Naive thymus-derived CD4-positive, alpha-beta T cell (primary cell): ENCODE results near the gene SLC7A1. TPM values are rescaled to one million over a fixed set of nuclear protein-coding genes. Genes with fewer than 3 reads are reported as not detected.
A peak's percentile ranks its signal among the peaks of the same experiment; 100 is the strongest.

Experiments used
- ATAC-seq: fragments of 150-1000 bp; cut with Tn5 transposase; 2 replicates; pipeline ENCODE4 v1.10.0; 2021; ENCODE audit warnings: mild to moderate bottlenecking, moderate library complexity
- CTCF ChIA-PET: fragments of 350-600 bp; sonication (Branson Sonifier 250); formaldehyde crosslinking; loops from one replicate; lab custom pipeline; 2021; ENCODE audit warnings: antibody characterized with exemption; lab: Charles Lee
- POLR2A ChIA-PET: fragments of 350-600 bp; sonication (Branson Sonifier 250); formaldehyde crosslinking; loops from one replicate; lab custom pipeline; 2021; ENCODE audit warnings: antibody characterized with exemption, inconsistent platforms; lab: Charles Lee
- DNase-seq, 9 donors: peaks; one replicate each; pipeline versions ENCODE4 v3.0.0 to v3.0.0-alpha.2; 2020 to 2022; ENCODE audit warnings: mixed read lengths in 1 of 9
- H3K27ac ChIP-seq: one replicate; pipeline ENCODE4 v1.7.0; 2013; ENCODE audit warnings: mild to moderate bottlenecking, low read depth, low read length, moderate library complexity
- H3K27me3 ChIP-seq, 2 donors: one replicate each; pipeline ENCODE4 v1.7.0; 2013; ENCODE audit warnings: low read length in 2 of 2, mild to moderate bottlenecking in 2 of 2, moderate library complexity in 2 of 2; ENCODE audit not compliant: control insufficient read depth in 2 of 2, insufficient read depth in 2 of 2
- H3K36me3 ChIP-seq, 3 experiments: 1 replicate in 2 of 3; 2 replicates in 1 of 3; pipeline ENCODE4 v1.7.0; 2013; ENCODE audit warnings: low read length in 3 of 3, mild to moderate bottlenecking in 3 of 3, moderate library complexity in 1 of 3; ENCODE audit not compliant: insufficient read depth in 3 of 3, control insufficient read depth in 2 of 3
- H3K4me1 ChIP-seq, 2 donors: one replicate each; pipeline ENCODE4 v1.7.0; 2013; ENCODE audit warnings: low read length in 2 of 2, mild to moderate bottlenecking in 2 of 2, moderate library complexity in 1 of 2; ENCODE audit not compliant: control insufficient read depth in 2 of 2, insufficient read depth in 2 of 2
- H3K4me3 ChIP-seq: 2 replicates; pipeline ENCODE4 v1.7.0; 2013; ENCODE audit warnings: mild to moderate bottlenecking, low read length
- H3K9me3 ChIP-seq, 3 experiments: 1 replicate in 2 of 3; 2 replicates in 1 of 3; pipeline ENCODE4 v1.7.0; 2013; ENCODE audit warnings: low read length in 3 of 3; ENCODE audit not compliant: control insufficient read depth in 2 of 3
- H3K27ac Mint-ChIP-seq, 9 donors: one replicate each; pipeline ENCODE4 v1.8.0; 2020 to 2022; ENCODE audit warnings: mixed read lengths in 9 of 9, mild to moderate bottlenecking in 8 of 9, moderate library complexity in 5 of 9, inconsistent platforms in 2 of 9
- H3K27me3 Mint-ChIP-seq, 5 donors: one replicate each; pipeline ENCODE4 v1.8.0; 2021 to 2022; ENCODE audit warnings: mixed read lengths in 5 of 5, mild to moderate bottlenecking in 1 of 5
- H3K36me3 Mint-ChIP-seq, 5 donors: one replicate each; pipeline ENCODE4 v1.8.0; 2020 to 2022; ENCODE audit warnings: mixed read lengths in 5 of 5, mild to moderate bottlenecking in 3 of 5, inconsistent platforms in 1 of 5
- H3K4me1 Mint-ChIP-seq, 7 donors: one replicate each; pipeline ENCODE4 v1.8.0; 2020 to 2022; ENCODE audit warnings: mixed read lengths in 7 of 7, mild to moderate bottlenecking in 3 of 7, inconsistent platforms in 1 of 7
- H3K4me3 Mint-ChIP-seq, 10 donors: one replicate each; pipeline ENCODE4 v1.8.0; 2020 to 2022; ENCODE audit warnings: mild to moderate bottlenecking in 10 of 10, mixed read lengths in 10 of 10, moderate library complexity in 6 of 10, inconsistent platforms in 2 of 10
- H3K9me3 Mint-ChIP-seq, 11 donors: one replicate each; pipeline ENCODE4 v1.8.0; 2020 to 2022; ENCODE audit warnings: mixed read lengths in 11 of 11, mild to moderate bottlenecking in 4 of 11, inconsistent platforms in 1 of 11, moderate library complexity in 1 of 11
- intact Hi-C, 2 donors: fragments of 100-400 bp; cut with micrococcal nuclease; formaldehyde crosslinking; loops; one replicate each; pipeline ENCODE4 v1.15.1; 2023
- polyA plus RNA-seq, 2 donors: library from polyadenylated mRNA; unstranded; fragments of 300-500 nt; fragmentation: Illumina TruSeq; gene quantifications; one replicate each; pipeline ENCODE4 v1.2.3, GENCODE V29; 2021
- total RNA-seq, 6 experiments: library from RNA in 5 of 6; stranded (reverse) in 5 of 6; gene quantifications; 1 replicate in 5 of 6; 2 replicates in 1 of 6; pipeline ENCODE4 v1.2.3 and lab custom pipeline; 2021 to 2026

SLC7A1 gene
- total and polyA plus RNA-seq, 7 experiments from 2014 or later, result 4.9 to 63.8 (median 23.1) TPM

- no peaks in the 10 kb centered on the region for H3K36me3 Mint-ChIP-seq
- Histone ChIP-seq H3K27me3 (no peaks in the 10 kb centered on the region), H3K4me3 (no peak overlapping the region), H3K9me3 (no peaks in the 10 kb centered on the region), H3K27ac (no peak overlapping the region), H3K36me3 (no peaks in the 10 kb centered on the region), H3K4me1 (no peaks in the 10 kb centered on the region)
- peaks cover 12 to 16% (median 13%) of the 10 kb centered on the region in 5 donors for H3K27me3 Mint-ChIP-seq
- DNase-seq, result no peak
- no peak overlapping the region for H3K27ac Mint-ChIP-seq
- ChIA-PET POLR2A (no interaction called here), CTCF (interaction anchor here (1.0 kb wide), 1 partner anchor 29 kb away, joined by 3 read pairs; no protein-coding TSS in a partner anchor)
- H3K4me1 Mint-ChIP-seq, result peaks cover 0 to 7% (median 4%) of the 10 kb centered on the region in 7 donors
- no peak overlapping the region for H3K4me3 Mint-ChIP-seq
- intact Hi-C loops, result loop anchor here in 1 of 2 donors (5.0 kb wide), 3 partner anchors 343 to 963 kb away; partner anchors contain the start of gene HMGB1
- no peak for ATAC-seq
- H3K9me3 Mint-ChIP-seq, result no peaks in the 10 kb centered on the region
Measured at GRCh38 chr13:29504691-29505090, 90.8 kb downstream of the SLC7A1 start.

GRCh38 chr13:29503041-29503837 lies 92.2 kb downstream of the SLC7A1 start:
- intact Hi-C loops, result no loop called here
- ChIA-PET CTCF (interaction anchor here (0.7 to 1.1 kb wide), 3 partner anchors 15 to 610 kb away, joined by 3 read pairs; no protein-coding TSS in a partner anchor), POLR2A (no interaction called here)
- Mint-ChIP-seq H3K9me3 (no peaks in the 10 kb centered on the region), H3K4me3 (no peak overlapping the region), H3K36me3 (no peaks in the 10 kb centered on the region), H3K27ac (no peak overlapping the region), H3K27me3 (peaks cover 12 to 16% (median 13%) of the 10 kb centered on the region in 5 donors), H3K4me1 (peaks cover 0 to 7% (median 4%) of the 10 kb centered on the region in 7 donors)
- no peak overlapping the region for H3K27ac ChIP-seq
- no peaks in the 10 kb centered on the region for H3K9me3 ChIP-seq
- H3K4me3 ChIP-seq, result no peak overlapping the region
- no peaks in the 10 kb centered on the region for H3K4me1 ChIP-seq
- H3K36me3 ChIP-seq, result no peaks in the 10 kb centered on the region
- DNase-seq, result no peak
- no peak for ATAC-seq
- H3K27me3 ChIP-seq, result no peaks in the 10 kb centered on the region

GRCh38 chr13:29502391-29503008 lies 93.0 kb downstream of the SLC7A1 start:
- Mint-ChIP-seq H3K9me3 (no peaks in the 10 kb centered on the region), H3K36me3 (no peaks in the 10 kb centered on the region), H3K4me1 (peaks cover 0 to 7% (median 4%) of the 10 kb centered on the region in 7 donors), H3K27ac (no peak overlapping the region), H3K27me3 (peaks cover 12 to 18% (median 13%) of the 10 kb centered on the region in 5 donors), H3K4me3 (no peak overlapping the region)
- ChIA-PET CTCF (interaction anchor here (1.0 to 1.1 kb wide), 2 partner anchors 16 to 610 kb away, joined by 3 read pairs; no protein-coding TSS in a partner anchor), POLR2A (no interaction called here)
- intact Hi-C loops, result no loop called here
- no peak overlapping the region for H3K27ac ChIP-seq
- no peaks in the 10 kb centered on the region for H3K4me1 ChIP-seq
- ATAC-seq (no peak), DNase-seq (no peak)
- no peaks in the 10 kb centered on the region for H3K27me3 ChIP-seq
- H3K4me3 ChIP-seq, result no peak overlapping the region
- H3K36me3 ChIP-seq, result no peaks in the 10 kb centered on the region
- no peaks in the 10 kb centered on the region for H3K9me3 ChIP-seq

GRCh38 chr13:29501674-29502073 lies 93.8 kb downstream of the SLC7A1 start:
- no peak overlapping the region for H3K27ac ChIP-seq
- H3K27me3 ChIP-seq, result no peaks in the 10 kb centered on the region
- no peaks in the 10 kb centered on the region for H3K4me1 ChIP-seq
- ATAC-seq, result peak; percentile 10
- ChIA-PET POLR2A (no interaction called here), CTCF (no interaction called here)
- peaks cover 13 to 24% (median 15%) of the 10 kb centered on the region in 5 donors for H3K27me3 Mint-ChIP-seq
- no peaks in the 10 kb centered on the region for H3K36me3 Mint-ChIP-seq
- intact Hi-C loops, result no loop called here
- no peaks in the 10 kb centered on the region for H3K9me3 ChIP-seq
- no peaks in the 10 kb centered on the region for H3K9me3 Mint-ChIP-seq
- H3K27ac Mint-ChIP-seq, result no peak overlapping the region
- H3K36me3 ChIP-seq, result no peaks in the 10 kb centered on the region
- H3K4me3 ChIP-seq, result no peak overlapping the region
- no peak overlapping the region for H3K4me3 Mint-ChIP-seq
- DNase-seq, result no peak
- H3K4me1 Mint-ChIP-seq, result peaks cover 0 to 7% (median 5%) of the 10 kb centered on the region in 7 donors

- H3K27me3 Mint-ChIP-seq, result peaks cover 25 to 37% (median 27%) of the 10 kb centered on the region in 5 donors
- no peaks in the 10 kb centered on the region for H3K9me3 Mint-ChIP-seq
Measured at GRCh38 chr13:29500386-29500785, 95.1 kb downstream of the SLC7A1 start.

GRCh38 chr13:29499506-29500165 lies 95.9 kb downstream of the SLC7A1 start:
- no peaks in the 10 kb centered on the region for H3K27me3 ChIP-seq

More at GRCh38 chr13:29500386-29500785, 95.1 kb downstream of the SLC7A1 start:
- DNase-seq, result no peak
- Histone ChIP-seq H3K9me3 (no peaks in the 10 kb centered on the region), H3K27me3 (no peaks in the 10 kb centered on the region), H3K4me1 (no peaks in the 10 kb centered on the region), H3K4me3 (no peak overlapping the region), H3K36me3 (no peaks in the 10 kb centered on the region), H3K27ac (no peak overlapping the region)
- CTCF ChIA-PET, result no interaction called here
- Mint-ChIP-seq H3K27ac (no peak overlapping the region), H3K4me1 (peaks cover 0 to 13% (median 7%) of the 10 kb centered on the region in 7 donors), H3K36me3 (no peaks in the 10 kb centered on the region), H3K4me3 (no peak overlapping the region)
- no peak for ATAC-seq
- intact Hi-C loops, result no loop called here
- POLR2A ChIA-PET, result no interaction called here

More at GRCh38 chr13:29499506-29500165, 95.9 kb downstream of the SLC7A1 start:
- H3K9me3 ChIP-seq, result no peaks in the 10 kb centered on the region
- Mint-ChIP-seq H3K27me3 (peaks cover 25 to 37% (median 27%) of the 10 kb centered on the region in 5 donors), H3K4me1 (peaks cover 0 to 13% (median 7%) of the 10 kb centered on the region in 7 donors), H3K27ac (no peak overlapping the region), H3K9me3 (no peaks in the 10 kb centered on the region), H3K36me3 (no peaks in the 10 kb centered on the region), H3K4me3 (no peak overlapping the region)
- ChIA-PET CTCF (no interaction called here), POLR2A (no interaction called here)
- intact Hi-C loops, result no loop called here
- no peak overlapping the region for H3K4me3 ChIP-seq
- no peak overlapping the region for H3K27ac ChIP-seq
- no peaks in the 10 kb centered on the region for H3K36me3 ChIP-seq
- no peak for DNase-seq
- ATAC-seq, result no peak
- no peaks in the 10 kb centered on the region for H3K4me1 ChIP-seq
